ENCODE results near the gene PI16. TPM values are rescaled to one million over a fixed set of nuclear protein-coding genes. Genes with fewer than 3 reads are reported as not detected.
A peak's percentile ranks its signal among the peaks of the same experiment; 100 is the strongest.
"Not testable (repeated sequence)": the region's sequence is repeated elsewhere in the genome, so short reads cannot be mapped to it uniquely, and the experiment has no call there.

The PI16 gene
- polyA plus RNA-seq, 1 donor from 2014 or later = 2.3 TPM

DNA sequence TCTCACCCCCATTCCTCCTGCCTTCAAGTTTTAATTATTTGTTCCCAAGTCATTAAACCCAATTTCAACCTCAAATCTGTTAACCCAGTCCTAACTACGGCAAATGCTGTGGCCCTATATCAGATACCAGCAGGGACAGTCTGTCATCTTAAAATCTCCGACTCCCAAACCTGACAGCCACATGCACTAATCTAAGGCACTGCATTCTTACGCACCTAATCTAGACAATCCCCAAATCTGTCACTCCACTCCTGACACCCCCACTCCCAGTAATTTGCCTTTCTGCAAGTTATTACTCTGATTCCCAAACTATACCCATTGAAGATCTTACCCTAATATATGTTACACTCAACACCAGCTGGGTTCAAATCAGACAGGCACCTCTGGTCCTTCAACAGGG is 29.0 kb downstream of the PI16 start:
- Mint-ChIP-seq H3K27ac (no peak overlapping the region), H3K36me3 (no peaks in the 10 kb centered on the region), H3K9me3 (no peaks in the 10 kb centered on the region), H3K4me3 (no peak overlapping the region), H3K27me3 (no peaks in the 10 kb centered on the region), H3K4me1 (peaks cover 10 to 28% (median 19%) of the 10 kb centered on the region in 3 donors)

GRCh38 chr6:36984581-36985416 is 30.3 kb downstream of the PI16 start:
- Mint-ChIP-seq H3K27me3 (no peaks in the 10 kb centered on the region), H3K9me3 (no peaks in the 10 kb centered on the region), H3K27ac (no peak overlapping the region), H3K36me3 (no peaks in the 10 kb centered on the region), H3K4me1 (peaks cover 10 to 20% (median 14%) of the 10 kb centered on the region in 3 donors), H3K4me3 (no peak overlapping the region)

- Mint-ChIP-seq H3K4me3 (no peak overlapping the region), H3K9me3 (no peaks in the 10 kb centered on the region), H3K36me3 (no peaks in the 10 kb centered on the region), H3K4me1 (peaks cover 10 to 17% (median 13%) of the 10 kb centered on the region in 3 donors), H3K27me3 (no peaks in the 10 kb centered on the region), H3K27ac (no peak overlapping the region)
Observed at GRCh38 chr6:36985417-36985807, 30.9 kb downstream of the PI16 start.

- Mint-ChIP-seq H3K36me3 (no peaks in the 10 kb centered on the region), H3K9me3 (no peaks in the 10 kb centered on the region), H3K4me3 (peak within 1 kb of the TSS; percentile 97 to 99 (median 98)), H3K27me3 (no peaks in the 10 kb centered on the region), H3K4me1 (peaks cover 10 to 14% (median 11%) of the 10 kb centered on the region in 3 donors), H3K27ac (peak within 1 kb of the TSS; percentile 97 to 98 (median 97))
Observed at GRCh38 chr6:36985808-36986703, 31.5 kb downstream of the PI16 start, which contains the start of gene MTCH1. Gene MTCH1 (minus strand): TSS chr6:36986196. CDS start chr6:36986173, 23 bp downstream.

- Mint-ChIP-seq H3K4me1 (peaks cover 9 to 12% (median 10%) of the 10 kb centered on the region in 3 donors), H3K27me3 (no peaks in the 10 kb centered on the region), H3K9me3 (no peaks in the 10 kb centered on the region), H3K27ac (peak overlapping the region; percentile 97 to 98 (median 97)), H3K4me3 (peak overlapping the region; percentile 97 to 99 (median 98)), H3K36me3 (no peaks in the 10 kb centered on the region)
Observed at GRCh38 chr6:36986704-36987047, 32.1 kb downstream of the PI16 start.

GRCh38 chr6:36989264-36989663 is 34.7 kb downstream of the PI16 start:
- no peaks in the 10 kb centered on the region for H3K27me3 Mint-ChIP-seq
- H3K4me3 Mint-ChIP-seq = peak overlapping the region in 1 of 4 donors; percentile 39
- no peaks in the 10 kb centered on the region for H3K36me3 Mint-ChIP-seq
- H3K9me3 Mint-ChIP-seq = no peaks in the 10 kb centered on the region
- H3K27ac Mint-ChIP-seq = no peak overlapping the region
- peaks cover 5 to 7% (median 5%) of the 10 kb centered on the region in 3 donors for H3K4me1 Mint-ChIP-seq

GRCh38 chr6:36990401-36990800 is 35.9 kb downstream of the PI16 start:
- not testable (repeated sequence) for H3K9me3 Mint-ChIP-seq, H3K27me3 Mint-ChIP-seq, H3K36me3 Mint-ChIP-seq, H3K27ac Mint-ChIP-seq, H3K4me1 Mint-ChIP-seq
- peak overlapping the region in 1 of 4 donors; percentile 45 for H3K4me3 Mint-ChIP-seq

DNA sequence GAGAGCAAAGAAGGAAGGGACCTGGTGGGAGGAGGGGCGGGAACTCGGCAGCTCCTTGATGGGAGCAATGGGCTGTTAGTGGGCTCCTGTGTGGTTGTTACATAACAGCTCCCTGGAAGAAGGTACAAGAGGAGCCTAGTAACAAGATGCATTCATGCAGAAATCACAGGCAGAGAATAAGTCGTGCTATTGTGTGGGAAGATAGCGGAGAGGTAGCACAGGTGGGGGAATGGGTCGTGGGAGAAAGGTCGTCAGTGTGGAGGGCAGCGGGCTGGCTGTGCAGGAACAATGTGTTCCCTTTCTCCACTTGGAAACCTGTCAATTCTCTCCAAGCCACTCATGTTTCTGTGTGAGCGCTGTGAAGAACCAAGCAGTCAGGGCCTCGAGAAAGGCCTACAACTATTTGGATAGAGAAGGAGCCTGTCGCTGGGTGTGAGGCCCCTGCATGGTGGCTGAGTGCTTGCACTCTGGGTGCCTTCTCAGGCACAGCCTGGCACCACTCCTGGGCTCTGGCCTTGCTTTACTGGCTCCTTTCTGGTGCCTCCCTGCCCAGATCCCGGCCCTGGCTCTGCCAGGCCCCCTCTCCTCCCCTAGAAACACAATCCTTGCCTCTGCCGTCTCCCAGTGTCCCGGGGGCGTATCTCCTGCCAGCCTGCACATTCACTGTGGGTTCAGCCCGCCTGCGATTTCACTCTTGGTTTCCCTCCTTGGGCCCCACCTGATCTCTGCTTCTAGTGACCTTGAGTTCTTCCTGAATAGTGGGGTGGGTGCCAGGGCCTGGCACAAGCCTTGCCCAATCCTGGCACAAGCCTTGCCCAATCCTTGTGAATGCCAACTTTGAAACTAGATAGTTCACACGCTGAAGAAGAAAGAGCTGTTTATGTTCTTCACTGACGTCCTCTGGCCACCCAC is 43.5 kb downstream of the PI16 start:
- Mint-ChIP-seq H3K4me1 (peaks cover 16 to 22% (median 21%) of the 10 kb centered on the region in 3 donors), H3K36me3 (no peaks in the 10 kb centered on the region), H3K27me3 (peaks cover 2% of the 10 kb centered on the region), H3K27ac (peak overlapping the region in 1 of 3 donors; percentile 49), H3K4me3 (no peak overlapping the region), H3K9me3 (no peaks in the 10 kb centered on the region)

DNA sequence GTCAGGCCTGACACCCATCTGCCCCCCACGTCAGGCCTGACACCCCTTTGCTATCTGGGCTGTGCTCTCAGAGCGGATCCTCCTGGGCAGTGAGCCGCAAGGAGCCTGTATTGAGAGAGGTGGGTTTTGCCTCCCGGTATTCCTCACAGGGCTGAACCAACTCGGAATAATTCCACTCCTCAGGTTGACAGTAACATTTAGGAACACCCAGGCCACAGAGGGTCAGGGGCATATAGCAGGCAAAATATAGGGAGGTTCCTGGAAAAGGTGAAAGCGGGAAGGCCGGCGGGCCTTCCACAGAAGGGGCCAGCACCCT is 44.1 kb downstream of the PI16 start:
- peaks cover 2% of the 10 kb centered on the region for H3K27me3 Mint-ChIP-seq
- H3K4me3 Mint-ChIP-seq = no peak overlapping the region
- H3K9me3 Mint-ChIP-seq = no peaks in the 10 kb centered on the region
- H3K4me1 Mint-ChIP-seq = peaks cover 18 to 24% (median 23%) of the 10 kb centered on the region in 3 donors
- H3K27ac Mint-ChIP-seq = no peak overlapping the region
- no peaks in the 10 kb centered on the region for H3K36me3 Mint-ChIP-seq

GRCh38 chr6:36999061-36999750 is 44.7 kb downstream of the PI16 start:
- Mint-ChIP-seq H3K4me1 (peaks cover 23 to 29% (median 28%) of the 10 kb centered on the region in 3 donors), H3K4me3 (no peak overlapping the region), H3K36me3 (no peaks in the 10 kb centered on the region), H3K27me3 (peaks cover 2% of the 10 kb centered on the region), H3K27ac (peak overlapping the region in 1 of 3 donors; percentile 32), H3K9me3 (no peaks in the 10 kb centered on the region)

DNA sequence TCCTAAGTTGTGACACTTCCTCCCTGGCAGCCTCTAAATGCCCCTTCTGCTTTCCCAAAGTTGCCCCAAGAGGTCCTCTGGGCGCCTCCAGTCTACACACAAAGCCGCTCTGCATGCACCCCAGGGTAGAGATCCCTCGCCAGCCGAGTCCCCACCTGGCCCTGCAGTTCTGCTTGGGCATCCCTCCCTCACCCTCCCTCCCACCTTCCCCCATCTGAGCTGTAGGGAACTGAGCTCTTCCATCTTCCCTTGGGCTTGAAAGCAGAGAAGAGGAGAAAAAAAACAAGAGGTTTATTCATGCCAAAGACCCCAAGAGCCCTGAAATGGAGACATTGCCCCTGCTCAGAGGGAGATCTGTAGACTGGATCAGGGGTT is 45.2 kb downstream of the PI16 start:
- H3K9me3 Mint-ChIP-seq = no peaks in the 10 kb centered on the region
- no peaks in the 10 kb centered on the region for H3K36me3 Mint-ChIP-seq
- H3K4me3 Mint-ChIP-seq = no peak overlapping the region
- H3K27ac Mint-ChIP-seq = peak overlapping the region in 1 of 3 donors; percentile 32
- H3K27me3 Mint-ChIP-seq = peaks cover 2% of the 10 kb centered on the region
- peaks cover 28 to 33% (median 32%) of the 10 kb centered on the region in 3 donors for H3K4me1 Mint-ChIP-seq

DNA sequence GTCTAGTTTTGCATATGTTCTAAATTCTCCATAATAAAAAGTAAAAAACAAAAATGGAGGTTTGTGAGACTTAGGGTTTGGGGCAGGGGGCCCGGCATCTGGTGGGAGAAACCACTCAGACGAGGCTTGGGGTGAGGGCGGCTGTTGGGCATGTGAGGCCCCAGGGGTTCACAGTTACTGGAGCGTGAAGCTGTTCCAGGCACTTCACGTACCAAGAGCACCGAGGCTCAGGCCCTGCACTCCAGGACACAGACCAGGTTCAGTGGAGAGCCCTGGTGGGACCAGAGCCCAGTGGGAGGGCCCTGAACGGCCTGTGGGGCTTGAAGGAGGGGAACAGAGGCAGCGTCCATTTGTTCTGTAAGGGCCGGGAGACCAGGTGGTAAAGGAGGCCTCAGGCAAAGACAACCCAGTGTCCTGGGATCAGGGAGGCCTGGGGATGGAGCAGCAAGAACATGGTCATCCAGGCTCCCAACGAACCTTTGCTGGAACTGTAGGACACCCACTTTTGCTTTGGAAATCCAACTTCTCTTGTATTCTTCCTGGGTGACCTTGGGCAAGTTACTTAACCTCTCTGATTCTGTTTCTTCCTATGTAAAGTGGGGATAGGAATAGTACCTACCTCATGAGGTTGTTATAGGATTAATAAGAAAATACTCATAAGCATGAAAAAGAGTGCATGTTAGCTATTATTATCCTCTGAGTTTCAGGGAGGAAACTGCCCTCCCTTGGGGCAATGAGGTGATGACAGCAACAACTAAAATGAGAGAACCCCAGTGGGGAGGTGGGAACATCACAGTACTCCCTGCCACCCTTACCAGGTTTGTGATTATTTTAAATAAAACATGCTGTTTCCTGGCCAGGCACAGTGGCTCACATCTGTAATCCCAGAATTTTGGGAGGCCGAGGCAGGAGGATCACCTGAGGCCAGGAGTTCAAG is 49.8 kb downstream of the PI16 start:
- no peaks in the 10 kb centered on the region for H3K27me3 Mint-ChIP-seq
- peak overlapping the region; percentile 88 to 100 (median 96) for H3K4me3 Mint-ChIP-seq
- H3K9me3 Mint-ChIP-seq = no peaks in the 10 kb centered on the region
- peaks cover 39 to 40% (median 39%) of the 10 kb centered on the region in 3 donors for H3K4me1 Mint-ChIP-seq
- peaks cover 4% of the 10 kb centered on the region for H3K36me3 Mint-ChIP-seq
- H3K27ac Mint-ChIP-seq = peak overlapping the region; percentile 56 to 95 (median 94)
